Left colon (tissue), 2 donors: Measurements from ENCODE around the gene DBX2. TPM values are rescaled to one million over a fixed set of nuclear protein-coding genes. Genes with fewer than 3 reads are reported as not detected.
"Not testable (repeated sequence)": the region's sequence is repeated elsewhere in the genome, so short reads cannot be mapped to it uniquely, and the experiment has no call there.

Experiments used
- ATAC-seq: fragments of 200-7000 bp; cut with Tn5 transposase; one replicate; pipeline ENCODE4 v1.9.1; 2020; ENCODE audit warnings: mild to moderate bottlenecking, moderate library complexity
- DNase-seq, 2 donors: peaks; one replicate each; pipeline ENCODE4 v3.0.0-alpha.2; 2020
- intact Hi-C, 2 donors: fragments of 100-400 bp; cut with DNase I in 1 of 2; cut with micrococcal nuclease in 1 of 2; formaldehyde crosslinking; loops; one replicate each; pipeline versions ENCODE4 v1.11.2 to v1.14.0; 2022; cut with DNase I, micrococcal nuclease
- long read RNA-seq: library from polyadenylated mRNA; unstranded; transcript quantifications from one replicate; pipeline ENCODE4 v2.0.0, GENCODE V29; 2021
- total RNA-seq, 2 donors: library from RNA; stranded (reverse); fragmentation: NEBNext Ultra II Directional; extraction: Animal tissue kit (Norgen Biotek cat#: 25700); gene quantifications; one replicate each; pipeline ENCODE4 v1.2.1, GENCODE V29; 2021
- donor health status: DM: no; HTN: no; CAD: no.
- donor health status: DM: yes; HTN: yes; CAD: no.

DBX2 gene
- not detected for total RNA-seq
- long read RNA-seq = 0 reads

DNA sequence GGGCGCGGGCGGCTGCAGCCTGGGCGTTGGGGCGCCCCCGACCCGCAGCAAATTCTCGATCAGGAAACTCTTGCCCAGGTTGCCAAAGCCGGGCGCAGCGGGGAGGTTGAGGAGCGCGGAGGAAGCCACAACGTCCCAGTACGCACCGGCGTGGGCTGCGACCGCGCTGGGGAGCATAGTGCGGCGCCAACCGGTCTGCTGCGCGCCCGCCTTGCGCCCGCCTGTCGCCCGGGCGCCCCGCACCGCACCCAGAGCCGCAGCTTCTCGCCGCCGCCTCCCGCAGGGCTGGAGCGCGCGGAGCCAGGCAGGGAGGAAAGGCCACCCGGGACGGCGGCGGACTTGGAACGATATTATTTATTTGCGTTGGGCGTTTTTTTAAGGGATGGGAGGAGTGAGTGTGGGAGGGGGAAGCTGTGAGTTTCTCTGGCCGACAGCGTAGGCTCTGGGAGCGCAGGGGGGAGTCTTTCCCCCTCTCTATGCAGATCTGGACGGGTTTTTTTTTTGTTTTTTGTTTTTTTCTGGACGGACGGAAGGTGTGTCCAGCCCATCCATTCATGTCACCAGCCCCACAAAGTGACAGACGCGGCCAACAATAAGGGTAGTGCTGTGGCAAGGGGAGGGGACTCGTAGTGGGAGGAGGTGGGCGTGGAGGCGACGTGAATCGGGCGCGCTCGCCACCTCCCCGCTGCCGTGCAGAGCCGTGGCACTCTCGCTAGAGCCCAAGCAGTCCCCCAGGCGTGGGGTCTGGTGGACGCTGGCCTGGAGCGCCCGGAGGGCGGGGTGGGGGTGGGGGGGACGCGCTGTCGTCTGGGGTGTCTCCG is at the start of gene DBX2:
Gene DBX2, minus strand, starts transcription at position 349 of the 821 bp plus-strand sequence. Its CDS starts 172 bp downstream, at position 177.
- no peak for DNase-seq
- no peak for ATAC-seq
- intact Hi-C loops = no loop called here

DNA sequence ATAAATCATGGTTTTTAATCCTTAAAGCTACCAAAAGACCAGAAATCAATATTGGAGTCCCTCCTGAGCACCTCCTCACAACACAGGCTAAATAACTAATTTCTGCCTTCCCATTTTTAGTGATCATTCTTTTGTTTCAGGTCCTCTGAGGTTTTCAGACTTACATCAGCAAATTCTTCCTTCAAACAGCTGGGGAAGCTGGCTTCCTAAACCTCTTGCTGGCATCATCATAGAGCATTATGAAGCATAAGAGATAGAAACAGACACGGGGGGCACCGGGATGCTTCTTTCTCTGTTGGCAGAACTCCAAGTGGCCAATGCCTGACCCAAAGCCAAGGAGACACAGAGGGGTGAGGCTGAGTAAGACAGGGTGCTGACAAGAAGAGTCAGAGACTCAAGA is 47.9 kb upstream of the DBX2 start:
- intact Hi-C loops = no loop called here
- no peak for DNase-seq
- no peak for ATAC-seq

DNA sequence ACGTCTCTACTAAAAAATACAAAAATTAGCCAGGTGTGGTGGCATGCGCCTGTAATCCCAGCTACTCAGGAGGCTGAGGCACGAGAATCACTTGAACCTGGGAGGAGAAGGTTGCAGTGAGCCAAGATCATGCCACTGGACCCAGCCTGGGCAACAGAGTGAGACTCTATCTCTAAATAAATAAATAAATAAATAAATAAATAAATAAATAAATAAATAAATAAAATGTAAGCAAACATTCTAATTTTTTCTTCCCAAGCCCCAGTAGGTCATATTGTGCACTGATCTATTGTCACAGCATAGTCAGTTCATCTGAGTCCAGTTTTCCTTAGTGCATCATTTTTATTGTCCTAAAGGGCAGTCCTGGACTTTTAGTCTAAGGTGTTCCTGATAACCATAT is 44.5 kb upstream of the DBX2 start:
- intact Hi-C loops, DNase-seq, ATAC-seq: not testable (repeated sequence)

DNA sequence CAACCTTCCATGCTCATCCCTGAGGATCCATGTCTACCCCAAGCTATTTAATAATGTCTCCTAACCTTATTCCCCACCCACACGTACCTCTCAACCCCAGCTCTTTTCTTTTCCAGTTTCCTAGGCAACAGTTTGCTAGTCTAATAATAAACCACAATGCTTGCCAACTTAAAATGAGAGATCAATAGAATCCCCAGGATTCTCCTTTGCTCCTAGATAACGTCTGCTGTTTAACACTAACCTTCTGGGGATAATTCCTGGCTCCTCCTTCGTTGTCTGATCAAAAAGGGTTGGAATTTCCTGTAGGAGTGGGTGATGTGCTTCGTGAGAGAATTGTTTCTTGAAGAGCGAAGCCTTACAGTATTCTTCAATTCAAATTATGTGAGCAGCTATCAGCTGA is 42.2 kb upstream of the DBX2 start:
- ATAC-seq (no peak), DNase-seq (no peak)
- intact Hi-C loops = no loop called here

DNA sequence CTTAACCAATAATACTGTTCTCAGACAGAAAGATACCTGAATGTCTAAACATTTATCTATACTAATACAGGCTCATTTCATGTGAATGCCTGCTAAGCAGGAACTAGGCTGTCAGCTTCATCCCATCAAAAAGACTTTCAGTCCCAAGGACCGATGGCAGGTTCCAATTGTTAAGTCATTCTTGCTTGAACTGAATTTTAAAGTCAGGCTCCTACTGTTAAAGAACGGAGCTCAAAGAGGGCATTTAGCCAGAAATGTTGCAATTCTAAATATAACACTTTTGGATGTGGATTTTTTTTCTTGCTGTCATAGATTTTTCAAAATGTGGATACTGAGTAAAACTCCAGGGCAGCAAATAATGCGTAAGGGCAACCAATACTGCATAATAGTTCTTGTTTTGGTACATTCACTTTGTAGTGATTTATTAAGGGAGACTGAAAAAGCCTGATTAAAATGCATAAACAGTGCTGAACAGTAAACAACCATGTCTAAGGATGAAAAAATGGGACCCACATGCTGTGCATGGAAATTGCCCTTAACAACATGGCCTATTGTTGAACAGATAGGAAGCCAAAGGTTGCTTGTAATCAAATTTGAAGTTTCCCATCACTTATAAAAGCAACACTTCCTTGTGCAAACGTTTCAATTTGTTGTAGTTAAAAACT is 38.6 kb upstream of the DBX2 start:
- DNase-seq = no peak
- intact Hi-C loops = no loop called here
- ATAC-seq = no peak

DNA sequence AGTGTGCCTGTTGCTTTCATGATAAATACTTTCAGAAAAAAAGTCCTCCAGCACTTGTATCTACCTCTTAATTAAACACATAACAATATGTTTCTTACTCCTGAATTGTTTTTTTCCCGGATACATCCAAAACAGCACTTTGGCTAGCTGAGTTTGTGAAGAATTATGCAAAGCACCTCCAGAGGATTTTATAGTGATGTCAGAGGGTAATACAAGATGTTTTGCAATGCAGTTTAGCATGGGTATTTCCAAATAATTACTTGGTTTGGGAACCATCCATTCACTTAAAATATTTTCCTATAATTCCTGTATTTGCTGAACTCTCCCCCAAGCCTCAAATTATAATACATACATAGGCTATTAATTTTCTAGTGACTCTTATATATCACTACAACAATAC is 37.7 kb upstream of the DBX2 start:
- intact Hi-C loops = no loop called here
- no peak for ATAC-seq
- DNase-seq = no peak

DNA sequence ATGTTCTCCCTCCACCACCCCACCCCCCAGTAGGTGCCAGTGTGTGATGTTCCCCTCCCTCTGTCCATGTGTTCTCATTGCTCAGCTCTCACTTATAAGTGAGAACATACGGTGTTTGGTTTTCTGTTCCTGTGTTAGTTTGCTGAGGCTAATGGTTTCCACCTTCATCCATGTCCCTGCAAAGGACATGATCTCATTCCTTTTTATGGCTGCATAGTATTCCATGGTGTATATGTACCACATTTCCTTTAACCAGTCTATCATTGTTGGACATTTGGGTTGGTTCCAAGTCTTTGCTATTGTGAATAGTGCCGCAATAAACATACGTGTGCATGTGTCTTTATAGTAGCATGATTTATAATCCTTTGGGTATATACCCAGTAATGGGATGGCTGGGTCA is 33.3 kb upstream of the DBX2 start:
- ATAC-seq, DNase-seq, intact Hi-C loops: not testable (repeated sequence)

DNA sequence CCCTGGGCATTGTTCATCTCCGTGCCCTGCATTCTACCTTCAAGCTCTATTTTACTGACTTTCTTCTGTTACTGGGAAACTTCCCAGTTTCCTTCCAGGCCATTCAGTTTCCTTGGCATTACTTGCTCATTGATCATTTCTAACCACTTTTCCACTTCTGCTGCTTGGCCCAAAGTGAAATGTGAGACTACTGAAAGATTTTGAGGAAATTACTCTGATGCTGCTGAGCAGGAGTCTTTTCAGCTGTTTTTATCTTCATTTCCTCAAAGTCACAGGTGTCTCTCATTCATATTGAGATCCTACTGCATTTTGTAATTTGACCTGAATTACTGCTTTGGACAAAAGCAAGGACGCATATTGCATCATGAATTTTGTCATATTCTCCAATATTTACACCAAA is 26.4 kb upstream of the DBX2 start:
- no peak for DNase-seq
- intact Hi-C loops = no loop called here
- no peak for ATAC-seq

DNA sequence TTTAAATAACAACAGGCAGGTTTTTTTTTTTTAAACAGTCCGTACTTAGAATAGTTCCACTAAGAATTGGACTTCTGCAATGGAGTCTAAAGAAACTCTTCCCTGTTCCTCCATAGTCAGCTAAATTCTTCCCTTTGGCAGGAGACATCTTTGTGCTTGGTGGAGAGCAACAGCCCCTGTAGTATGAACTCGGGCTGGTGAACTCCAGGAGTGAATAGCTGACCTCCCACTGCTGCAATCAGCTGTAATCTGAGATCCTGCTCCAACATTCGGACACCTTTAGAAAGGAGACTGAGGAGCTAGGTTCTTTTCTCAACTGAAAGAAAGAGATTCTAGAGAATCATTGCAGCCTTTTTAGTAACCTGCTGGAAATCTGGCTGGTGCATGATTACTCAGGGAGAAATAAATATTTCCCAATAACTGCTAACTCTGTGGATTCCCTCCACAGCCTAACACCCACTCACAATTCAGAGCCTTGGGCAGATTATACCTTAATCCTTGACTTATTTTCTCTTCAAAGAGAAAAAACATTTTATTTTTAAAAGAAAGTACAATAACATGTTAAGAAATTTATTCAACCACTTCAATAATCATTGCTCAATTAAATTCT is 25.6 kb upstream of the DBX2 start:
- ATAC-seq (no peak), DNase-seq (no peak)
- intact Hi-C loops = no loop called here

DNA sequence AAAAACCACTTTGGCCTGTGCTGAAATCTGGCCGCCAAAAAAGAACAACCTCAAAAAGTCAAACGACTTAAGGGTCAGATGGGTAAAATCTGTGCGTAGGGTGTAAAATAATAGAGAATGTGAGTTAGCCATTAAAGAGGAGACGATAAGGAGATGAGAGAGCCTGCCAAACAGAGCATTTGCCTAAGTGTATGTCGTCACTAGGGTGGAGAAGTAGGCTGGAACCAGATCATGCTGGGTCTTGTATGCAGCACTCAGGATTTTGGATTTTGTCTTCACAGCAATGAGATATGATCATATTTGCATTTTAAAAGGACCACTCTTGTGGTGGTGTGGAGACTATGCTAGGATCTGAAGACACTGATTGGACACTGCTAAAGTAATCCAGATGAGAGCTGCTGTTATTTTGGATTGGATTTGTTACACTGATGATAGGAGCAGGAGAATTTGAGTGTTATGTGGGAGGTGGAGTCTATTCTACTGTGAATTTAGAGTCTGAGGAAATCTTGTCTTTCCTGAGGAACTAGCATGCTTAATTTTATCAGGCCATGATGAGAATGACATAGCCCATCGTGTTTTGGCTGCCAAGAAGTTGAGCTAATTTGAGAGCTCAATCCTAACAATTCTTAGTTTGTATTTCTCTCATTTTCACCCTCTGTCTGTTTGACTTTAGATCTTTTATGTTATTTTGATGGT is 24.8 kb upstream of the DBX2 start:
- DNase-seq (no peak), ATAC-seq (no peak)
- intact Hi-C loops = no loop called here

DNA sequence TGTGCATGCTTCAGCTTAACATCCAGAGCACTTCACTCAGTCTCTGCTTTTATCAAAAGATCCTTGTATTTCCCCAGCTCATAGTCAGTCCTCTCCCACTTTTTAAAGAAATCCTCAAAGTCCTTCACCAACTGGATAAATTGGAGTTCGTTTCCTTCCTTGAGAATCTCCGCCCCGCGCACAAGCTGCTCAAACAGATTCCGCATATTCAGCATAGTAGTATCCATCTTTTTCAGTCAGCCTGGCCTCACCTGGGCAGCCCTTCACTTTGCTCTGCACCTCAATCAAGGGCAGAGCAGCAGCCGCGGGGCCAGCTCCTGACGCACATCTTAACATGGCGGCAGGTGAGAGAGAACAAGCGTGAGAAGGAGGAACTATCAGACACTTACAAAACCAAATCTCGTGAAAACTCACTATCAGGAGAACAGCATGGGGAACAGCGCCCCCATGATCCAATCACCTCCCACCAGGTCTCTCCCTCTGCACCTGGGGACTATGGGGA is 14.3 kb upstream of the DBX2 start:
- ATAC-seq (no peak), DNase-seq (no peak)
- intact Hi-C loops = no loop called here

DNA sequence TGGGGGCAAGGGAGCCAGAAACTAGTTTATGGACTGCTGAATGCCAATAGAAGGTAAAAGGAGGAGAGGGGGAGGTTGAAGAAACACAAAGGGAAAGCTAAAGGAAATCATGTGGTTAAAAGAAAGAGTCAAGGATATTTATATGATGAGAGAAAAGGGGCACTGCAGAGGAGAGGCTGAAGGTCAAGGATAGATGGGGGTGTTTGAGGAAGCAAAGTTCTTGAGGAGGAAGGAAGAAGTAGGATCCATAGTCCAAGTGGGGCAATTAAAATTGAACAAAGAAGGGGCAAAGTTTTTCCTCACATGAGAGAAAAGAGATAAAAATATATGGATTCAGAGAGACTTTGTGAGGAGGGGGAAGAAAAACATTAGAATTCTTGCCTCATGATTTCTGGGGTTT is 10.1 kb upstream of the DBX2 start:
- ATAC-seq (no peak), DNase-seq (no peak)
- intact Hi-C loops = no loop called here

DNA sequence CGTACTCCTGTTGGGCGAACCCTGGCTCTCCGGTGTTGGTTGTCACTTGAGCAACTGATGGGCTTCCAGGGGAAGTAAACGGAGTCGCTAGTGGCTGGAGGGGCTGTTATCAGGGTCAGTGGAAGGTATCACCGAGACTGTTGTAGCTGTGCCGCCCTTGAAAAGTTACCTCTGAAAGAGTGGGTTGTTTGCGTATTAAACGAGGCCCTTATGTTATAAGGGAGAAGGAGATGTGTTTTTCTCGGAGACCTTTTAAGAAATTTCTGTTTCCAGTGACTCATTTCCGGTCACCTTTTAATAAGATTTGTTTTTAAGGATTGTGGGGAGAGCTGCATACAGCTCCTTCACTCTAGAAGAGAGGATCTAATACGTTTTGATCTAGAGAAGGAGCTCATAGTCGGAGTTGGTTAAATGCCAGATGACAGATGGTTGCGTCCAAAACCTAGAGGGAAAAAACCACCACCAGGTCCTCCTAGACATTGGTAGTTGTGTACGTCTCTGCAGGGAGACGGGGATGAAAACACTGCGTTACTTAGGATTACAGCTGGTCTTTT is 750 bp upstream of the DBX2 start:
- ATAC-seq (no peak), DNase-seq (no peak)
- intact Hi-C loops = no loop called here

DNA sequence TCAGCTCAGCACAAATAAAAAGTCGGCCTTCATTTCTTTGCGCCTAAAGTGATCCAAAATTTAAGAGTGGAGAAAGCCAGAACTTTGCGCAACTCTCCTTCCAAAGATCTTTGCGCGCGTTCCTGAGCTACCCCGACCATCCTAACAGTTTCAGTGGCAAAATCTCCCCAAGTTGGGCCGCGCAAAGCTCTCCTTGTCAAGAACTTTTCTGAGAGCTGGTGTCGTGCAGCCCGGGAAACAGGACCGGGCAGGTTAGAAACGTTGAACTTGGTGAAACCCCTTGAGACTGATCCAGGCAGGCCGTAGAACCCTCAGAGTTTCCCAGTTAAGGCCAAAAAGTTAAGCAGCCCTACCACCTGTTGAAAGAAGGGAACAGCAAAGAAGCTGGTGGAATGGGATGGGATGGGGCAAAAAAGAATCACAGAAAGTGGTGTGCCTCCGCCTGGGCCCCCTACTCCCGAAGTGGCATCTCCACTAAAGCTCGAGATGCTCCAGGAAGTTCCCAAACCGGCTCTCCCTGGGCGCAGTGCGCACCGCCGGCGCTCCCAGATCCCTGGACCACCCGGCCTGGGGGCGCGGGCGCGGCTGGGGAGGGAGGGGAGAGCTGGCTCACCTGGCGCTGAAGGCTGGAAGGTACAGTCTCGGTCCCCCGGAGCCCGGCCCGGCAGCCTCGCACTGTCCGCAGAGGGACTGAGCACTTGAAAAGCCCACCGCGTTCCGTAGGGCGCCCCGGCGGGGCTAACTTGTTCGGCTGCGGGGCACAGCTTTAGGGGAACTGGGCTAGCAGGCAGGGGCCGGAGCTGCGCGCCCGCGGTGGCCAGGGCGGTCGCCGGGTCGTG is 768 bp downstream of the DBX2 start:
- ATAC-seq (no peak), DNase-seq (no peak)
- intact Hi-C loops = no loop called here

DNA sequence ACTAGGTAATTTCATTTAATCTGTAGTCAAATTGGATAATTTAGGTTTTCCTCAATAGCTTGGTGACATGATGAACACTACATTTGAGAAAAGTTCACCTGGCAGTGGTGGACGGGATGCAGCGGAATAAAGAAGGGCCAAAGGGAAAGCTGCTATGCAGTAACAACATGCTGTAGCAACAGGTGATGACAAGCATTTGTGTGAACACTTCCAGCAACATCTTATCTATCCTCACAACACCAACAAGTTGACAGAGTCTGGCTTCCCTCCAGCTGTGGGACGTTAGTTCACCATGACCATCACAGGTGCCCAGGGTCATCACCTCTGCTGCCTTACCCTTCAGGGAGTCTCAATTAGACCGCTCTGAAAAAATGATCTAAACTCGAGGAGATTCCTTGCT is 8.3 kb downstream of the DBX2 start:
- ATAC-seq = no peak
- intact Hi-C loops = no loop called here

DNA sequence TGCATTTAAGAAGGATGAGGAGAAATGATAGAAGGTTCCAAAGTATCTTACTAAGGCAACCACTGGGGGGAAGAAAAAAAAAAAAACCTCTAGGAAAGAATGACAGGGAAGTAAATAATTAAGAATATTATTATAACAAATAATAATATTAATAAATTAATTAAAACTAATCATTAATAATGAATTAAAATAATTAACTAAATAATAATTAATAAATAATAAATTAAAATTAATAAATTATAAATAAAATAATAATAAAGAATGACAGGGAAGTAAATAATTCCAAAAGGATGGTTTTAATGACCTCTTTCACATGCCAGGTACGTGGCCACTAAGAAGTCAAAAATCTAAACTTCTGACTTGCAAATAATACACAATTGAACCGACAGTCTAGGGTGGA is 9.9 kb downstream of the DBX2 start:
- ATAC-seq = no peak
- intact Hi-C loops = no loop called here
- DNase-seq = no peak

More for the DNA sequence above, 8.3 kb downstream of the DBX2 start:
- no peak for DNase-seq

DNA sequence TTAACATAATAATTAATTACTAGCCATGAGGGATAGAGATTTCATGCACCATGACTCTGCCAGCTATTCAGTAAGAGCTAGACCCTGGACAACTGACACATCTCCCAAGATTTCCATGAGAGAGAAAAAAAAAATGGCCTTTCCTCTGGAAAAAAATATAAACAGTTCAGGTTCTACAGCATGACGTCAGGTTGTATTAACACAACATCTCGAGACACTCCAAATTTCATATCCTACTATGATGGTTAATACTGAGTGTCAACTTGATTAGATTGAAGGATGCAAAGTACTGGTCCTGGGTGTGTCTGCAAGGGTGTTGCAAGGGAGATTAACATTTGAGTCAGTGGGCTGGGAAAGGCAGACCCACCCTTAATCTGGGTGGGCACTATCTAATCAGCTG is 11.1 kb downstream of the DBX2 start:
- intact Hi-C loops = no loop called here
- no peak for DNase-seq
- ATAC-seq = no peak

DNA sequence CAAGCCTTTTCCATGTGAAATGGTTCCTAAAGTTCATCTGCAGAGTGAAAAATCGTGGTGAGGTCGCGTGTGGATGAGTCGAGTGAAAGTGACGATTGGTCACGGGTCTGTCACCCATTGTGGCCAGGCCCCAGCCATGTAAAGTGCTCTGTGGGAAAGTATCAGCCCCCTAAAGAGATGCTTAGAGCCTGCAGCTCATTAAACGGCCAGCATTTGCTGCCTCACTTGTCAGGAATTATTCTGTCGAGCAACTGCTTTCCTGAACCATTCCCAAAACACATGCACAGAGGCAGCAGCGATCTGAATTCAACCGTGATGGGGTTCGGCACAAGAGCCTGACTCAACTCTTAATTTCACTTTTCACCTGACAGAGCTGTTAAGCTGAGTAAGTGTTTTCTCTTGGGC is 16.0 kb downstream of the DBX2 start:
- intact Hi-C loops = no loop called here
- ATAC-seq (no peak), DNase-seq (no peak)
